RWPE2 (cell line): ENCODE data around the gene SYT9.

Experiments used
- ATAC-seq: fragments of 200-7000 bp; cut with Tn5 transposase; 3 replicates; pipeline ENCODE4 v1.9.1; 2021; ENCODE audit warnings: low read depth
- DNase-seq: peaks from one replicate; pipeline ENCODE4 v3.0.0-alpha.2; 2020; ENCODE audit warnings: low spot score
- H3K27ac ChIP-seq: fragments of 450-650 bp; 2 replicates; pipeline ENCODE4 v1.5.1; 2017; ENCODE audit warnings: mild to moderate bottlenecking; ENCODE audit not compliant: poor library complexity, severe bottlenecking
- H3K27me3 ChIP-seq: fragments of 250-450 bp; sonication (Bioruptor Pico); 2 replicates; pipeline ENCODE4 v1.5.1; 2021; ENCODE audit warnings: mild to moderate bottlenecking, moderate library complexity; ENCODE audit not compliant: insufficient read depth, poor library complexity, severe bottlenecking
- H3K36me3 ChIP-seq: fragments of 250-450 bp; sonication (Bioruptor Pico); 2 replicates; pipeline ENCODE4 v1.5.1; 2020; ENCODE audit warnings: low read depth, mild to moderate bottlenecking, moderate library complexity
- H3K4me1 ChIP-seq: fragments of 250-450 bp; sonication (Bioruptor Pico); 2 replicates; pipeline ENCODE4 v1.5.1; 2021; ENCODE audit warnings: mild to moderate bottlenecking, moderate library complexity; ENCODE audit not compliant: insufficient read depth, poor library complexity, severe bottlenecking
- H3K4me3 ChIP-seq: fragments of 250-450 bp; sonication (Bioruptor Pico); 2 replicates; pipeline ENCODE4 v1.5.1; 2021; ENCODE audit warnings: mild to moderate bottlenecking, moderate library complexity; ENCODE audit not compliant: severe bottlenecking
- H3K9me3 ChIP-seq: fragments of 250-450 bp; sonication (Bioruptor Pico); 2 replicates; pipeline ENCODE4 v1.5.1; 2021; ENCODE audit warnings: mild to moderate bottlenecking, moderate library complexity; ENCODE audit not compliant: severe bottlenecking
- CTCF ChIP-seq: fragments of 450-650 bp; IDR thresholded peaks from one replicate; pipeline ENCODE4 v1.5.1; 2017; ENCODE audit warnings: mild to moderate bottlenecking, moderate library complexity; ENCODE audit not compliant: poor library complexity, severe bottlenecking

The SYT9 gene

GRCh38 chr11:7448201-7448600 lies 196.5 kb downstream of the SYT9 start:
- Histone ChIP-seq H3K9me3 (no peaks in the 10 kb centered on the region), H3K27ac (no peak overlapping the region), H3K36me3 (no peaks in the 10 kb centered on the region), H3K4me3 (no peak overlapping the region), H3K4me1 (no peaks in the 10 kb centered on the region), H3K27me3 (no peaks in the 10 kb centered on the region)
- no peak for DNase-seq
- TF ChIP-seq CTCF = no peak
- no peak for ATAC-seq

DNA sequence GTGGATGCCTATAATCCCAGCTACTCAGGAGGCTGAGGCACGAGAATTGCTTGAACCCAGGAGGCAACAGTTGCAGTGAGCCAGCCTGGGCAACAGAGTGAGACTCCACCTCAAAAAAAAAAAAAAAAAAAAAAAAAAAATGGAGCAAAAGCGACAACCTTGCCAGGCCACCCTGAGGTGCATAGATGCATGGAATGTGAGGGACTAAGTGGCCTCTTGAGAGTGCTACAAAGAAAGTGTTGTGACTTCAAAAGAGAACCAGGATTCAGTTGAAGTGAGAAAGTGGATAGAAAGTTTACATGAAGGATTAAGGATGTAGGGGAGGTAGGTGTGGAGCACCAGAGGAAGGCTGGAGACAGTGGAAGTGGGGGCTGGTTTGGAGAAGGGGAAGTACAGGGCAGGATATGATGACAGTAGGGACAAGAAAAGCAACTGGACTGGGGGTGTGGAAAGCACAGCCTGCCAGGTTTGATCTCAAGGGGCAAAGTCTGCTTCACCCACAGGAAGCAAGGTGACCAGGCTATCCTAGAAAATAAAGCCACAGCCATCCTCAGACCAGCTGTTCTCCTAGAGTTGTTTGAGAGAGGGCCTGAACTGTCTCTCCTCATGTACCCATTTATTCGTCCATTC lies 197.6 kb downstream of the SYT9 start:
- no peak overlapping the region for H3K27ac ChIP-seq

GRCh38 chr11:7449841-7450214 lies 198.1 kb downstream of the SYT9 start:
- ATAC-seq (peak; percentile 62), DNase-seq (no peak)
- Histone ChIP-seq H3K27me3 (no peaks in the 10 kb centered on the region), H3K36me3 (no peaks in the 10 kb centered on the region), H3K9me3 (no peaks in the 10 kb centered on the region), H3K4me3 (no peak overlapping the region), H3K27ac (no peak overlapping the region), H3K4me1 (no peaks in the 10 kb centered on the region)
- TF ChIP-seq CTCF = no peak

More for the DNA sequence above, 197.6 kb downstream of the SYT9 start:
- ATAC-seq (no peak), DNase-seq (no peak)
- no peak overlapping the region for H3K4me3 ChIP-seq
- H3K27me3 ChIP-seq = no peaks in the 10 kb centered on the region
- H3K9me3 ChIP-seq = no peaks in the 10 kb centered on the region
- no peak for TF ChIP-seq CTCF
- H3K36me3 ChIP-seq = no peaks in the 10 kb centered on the region
- H3K4me1 ChIP-seq = no peaks in the 10 kb centered on the region

GRCh38 chr11:7450836-7451235 lies 199.1 kb downstream of the SYT9 start:
- no peaks in the 10 kb centered on the region for H3K9me3 ChIP-seq
- ATAC-seq = no peak
- H3K27ac ChIP-seq = no peak overlapping the region
- H3K4me1 ChIP-seq = no peaks in the 10 kb centered on the region
- H3K4me3 ChIP-seq = no peak overlapping the region
- no peak for DNase-seq
- no peaks in the 10 kb centered on the region for H3K36me3 ChIP-seq
- TF ChIP-seq CTCF = no peak
- H3K27me3 ChIP-seq = no peaks in the 10 kb centered on the region

- no peaks in the 10 kb centered on the region for H3K4me1 ChIP-seq
- no peak for TF ChIP-seq CTCF
- H3K27me3 ChIP-seq = no peaks in the 10 kb centered on the region
- DNase-seq (no peak), ATAC-seq (no peak)
- no peak overlapping the region for H3K4me3 ChIP-seq
- H3K36me3 ChIP-seq = no peaks in the 10 kb centered on the region
- no peaks in the 10 kb centered on the region for H3K9me3 ChIP-seq
- no peak overlapping the region for H3K27ac ChIP-seq
Observed at GRCh38 chr11:7451520-7451919, 199.8 kb downstream of the SYT9 start.
